Inferior parietal cortex (tissue), 1 donor: ENCODE data around the gene SOS2.

ENCODE experiments used
- DNase-seq: peaks from one replicate; pipeline ENCODE4 v3.0.0-alpha.2; 2016; ENCODE audit errors: extremely low spot score

The SOS2 gene

GRCh38 chr14:50231475-50232275 lies at the start of gene SOS2:
Gene SOS2 (minus strand): TSS chr14:50231578. CDS start chr14:50231283, 295 bp downstream.
- DNase-seq: peak; percentile 90

GRCh38 chr14:50272498-50272897 lies 41.1 kb upstream of the SOS2 start:
- no peak for DNase-seq

GRCh38 chr14:50270932-50271331 lies 39.6 kb upstream of the SOS2 start:
- DNase-seq: no peak

GRCh38 chr14:50265029-50265428 lies 33.7 kb upstream of the SOS2 start:
- DNase-seq: no peak

DNA sequence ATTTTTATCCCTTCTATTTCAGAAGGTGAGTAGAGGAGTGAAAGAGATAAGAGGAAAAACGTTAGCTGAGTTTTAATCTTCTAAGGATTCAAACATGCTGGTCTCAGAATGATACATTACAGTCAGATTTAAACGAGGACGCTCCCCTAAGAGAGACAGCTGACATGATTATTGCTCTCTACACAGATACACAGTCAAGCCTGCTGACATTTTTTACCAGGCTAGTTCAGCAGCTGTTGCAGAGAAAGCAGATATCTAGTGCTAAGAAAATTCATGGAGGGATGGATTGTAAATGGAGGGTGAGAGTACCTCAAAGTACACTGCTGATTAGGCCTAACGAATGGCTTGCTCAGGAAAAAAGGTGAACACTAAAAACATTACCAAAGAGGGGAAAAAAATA lies 31.9 kb upstream of the SOS2 start:
- DNase-seq: no peak

DNA sequence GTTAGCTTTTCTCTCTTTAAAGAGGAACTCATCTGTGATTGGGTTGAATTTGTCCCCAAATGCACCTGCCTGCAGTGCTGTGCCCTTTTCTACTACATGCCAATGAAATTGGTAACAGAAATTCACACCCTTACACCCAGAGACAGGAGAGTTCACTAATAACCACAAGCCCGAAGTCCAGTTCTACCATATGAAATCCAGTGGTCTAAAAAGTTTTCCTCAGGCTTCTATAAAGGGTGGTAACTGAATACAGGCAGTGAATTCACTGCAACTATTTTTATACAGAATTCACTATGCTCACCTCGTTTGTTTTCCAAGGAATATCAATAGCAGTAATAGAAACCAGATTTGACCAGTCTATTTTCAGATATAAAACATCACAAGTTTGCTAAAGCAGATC lies 31.5 kb upstream of the SOS2 start:
- no peak for DNase-seq

GRCh38 chr14:50260511-50260910 lies 29.1 kb upstream of the SOS2 start:
- peak; percentile 13 for DNase-seq

GRCh38 chr14:50260072-50260471 lies 28.7 kb upstream of the SOS2 start:
- no peak for DNase-seq

GRCh38 chr14:50257732-50258131 lies 26.4 kb upstream of the SOS2 start:
- no peak for DNase-seq

DNA sequence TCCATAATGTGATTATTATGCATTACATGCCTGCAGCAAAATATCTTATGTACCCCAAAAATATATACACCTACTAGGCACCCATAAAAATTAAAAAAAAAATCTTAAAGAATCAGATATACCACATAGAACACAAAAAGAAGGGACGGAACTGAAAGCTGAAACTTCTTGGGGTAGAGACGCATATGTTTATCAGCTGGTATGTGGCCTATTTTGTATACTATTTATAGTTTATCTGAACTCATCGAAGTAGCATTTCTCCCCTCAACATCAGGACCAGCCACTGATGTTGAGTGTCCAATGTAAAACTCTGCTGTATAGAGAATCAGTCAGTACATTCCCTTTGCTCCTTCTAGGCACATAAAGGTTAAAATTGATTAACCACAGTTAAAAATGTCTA lies 22.9 kb upstream of the SOS2 start:
- DNase-seq: no peak

GRCh38 chr14:50249136-50249775 lies 17.9 kb upstream of the SOS2 start:
- no peak for DNase-seq

GRCh38 chr14:50247245-50247644 lies 15.9 kb upstream of the SOS2 start:
- no peak for DNase-seq

DNA sequence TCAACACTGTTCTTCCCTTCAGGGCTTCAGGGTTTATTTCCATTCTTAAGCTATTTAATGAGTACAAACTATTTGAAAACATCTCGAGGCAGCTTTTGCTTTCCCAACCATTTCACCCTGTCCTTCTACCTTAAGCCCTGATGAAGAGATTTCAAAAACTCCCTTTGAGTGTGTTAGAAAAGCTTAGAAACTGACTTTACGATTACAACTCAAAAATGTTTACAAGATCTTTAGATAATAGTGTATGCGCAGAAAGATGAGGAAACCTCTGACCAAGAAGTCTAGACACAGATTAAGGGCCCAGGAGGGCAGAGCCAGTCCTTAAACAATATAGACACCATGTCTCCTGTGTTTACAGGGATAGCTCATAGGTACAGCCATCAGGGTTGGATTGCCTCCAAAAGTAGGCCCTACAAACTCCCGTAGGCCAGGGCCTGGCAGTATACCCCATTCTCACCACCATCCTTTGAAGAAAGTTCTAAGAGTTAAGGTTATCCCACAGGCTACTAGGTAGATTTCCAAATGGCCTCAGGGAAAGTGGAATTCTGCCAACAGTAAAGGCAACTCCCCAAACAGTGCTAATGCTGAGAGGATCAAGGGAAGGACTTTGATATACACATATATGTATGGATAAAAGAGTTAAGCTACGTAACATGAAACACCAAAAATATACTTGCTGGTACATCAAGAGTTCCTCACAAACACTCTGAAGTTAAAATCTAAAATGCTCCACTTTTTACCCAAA lies 11.4 kb upstream of the SOS2 start:
- no peak for DNase-seq

- no peak for DNase-seq
Observed at GRCh38 chr14:50242096-50242495, 10.7 kb upstream of the SOS2 start.

- DNase-seq: no peak
Observed at GRCh38 chr14:50237427-50237826, 6.0 kb upstream of the SOS2 start.

GRCh38 chr14:50233951-50234250 lies 2.5 kb upstream of the SOS2 start:
- no peak for DNase-seq

- no peak for DNase-seq
Observed at GRCh38 chr14:50233166-50233950, 2.0 kb upstream of the SOS2 start.

GRCh38 chr14:50232276-50232642 lies 881 bp upstream of the SOS2 start:
- DNase-seq: peak; percentile 32

DNA sequence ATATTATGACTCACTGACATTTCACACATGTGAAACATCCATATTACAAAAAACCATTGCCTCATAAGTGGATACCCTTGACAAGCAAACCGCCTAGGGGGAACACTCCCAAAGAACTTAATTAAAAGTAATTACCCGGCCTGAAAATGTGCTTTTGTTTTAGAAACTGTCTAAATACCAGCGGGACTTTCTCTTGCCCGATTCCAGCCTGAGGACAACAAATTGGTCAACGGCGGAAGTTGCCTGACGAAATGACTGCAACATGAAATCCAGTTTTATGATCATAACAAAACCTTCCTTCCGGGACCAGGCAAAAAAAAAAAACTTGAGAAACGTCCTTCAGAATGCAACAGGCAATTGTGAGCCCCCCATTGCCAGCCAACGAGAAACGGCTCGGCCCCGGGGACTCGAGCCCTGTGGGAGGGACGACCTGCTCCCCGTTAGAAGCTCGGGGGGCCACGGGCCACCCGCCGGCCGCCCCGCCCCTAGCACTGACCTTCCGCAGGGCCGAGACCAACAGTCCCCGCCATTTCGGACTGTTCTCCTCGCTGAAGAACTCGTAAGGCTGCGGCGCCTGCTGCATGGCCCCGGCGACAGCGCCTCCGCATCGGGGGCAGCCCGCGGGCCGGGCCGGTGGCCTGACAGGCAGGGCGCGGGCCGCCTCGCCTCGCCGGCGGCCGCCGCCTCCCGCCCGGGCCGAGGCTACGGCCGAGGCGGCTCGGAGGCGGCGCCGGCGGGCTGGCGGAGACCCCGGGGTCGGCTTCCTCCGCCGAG lies 490 bp downstream of the SOS2 start:
- DNase-seq: peak; percentile 54

GRCh38 chr14:50230401-50230700 lies 1.0 kb downstream of the SOS2 start:
- DNase-seq: no peak

- no peak for DNase-seq
Observed at GRCh38 chr14:50229681-50230080, 1.7 kb downstream of the SOS2 start.

- no peak for DNase-seq
Observed at GRCh38 chr14:50228313-50228712, 3.1 kb downstream of the SOS2 start.
